ENCODE data around the gene BCAS3.

GRCh38 chr17:61414936-61415251 is 737.2 kb downstream of the BCAS3 start:
- no peak for TF ChIP-seq POLR2A (IDR thresholded peaks at IDR 0.05; ENCODE audit: low read length)
- no peak for TF ChIP-seq GATA1 (IDR thresholded peaks at IDR 0.05; ENCODE audit: low read depth, low read length)

Measured in erythroblast (primary cell).